GM12865 (cell line): Measurements from ENCODE around the gene PMAIP1.

ENCODE experiments used
- DNase-seq: peaks from one replicate; pipeline ENCODE4 v3.0.0; 2010; ENCODE audit warnings: low read depth
- H3K4me3 ChIP-seq: 2 replicates; pipeline ENCODE4 v1.5.1; 2011; ENCODE audit warnings: mild to moderate bottlenecking, low read depth, low read length, control low read depth
- CTCF ChIP-seq: IDR thresholded peaks from 2 replicates; pipeline ENCODE4 v1.5.1; 2011; ENCODE audit warnings: low read length, control low read depth, low read depth, inconsistent platforms; ENCODE audit not compliant: insufficient read depth; ENCODE audit errors: missing control alignments

The PMAIP1 gene

GRCh38 chr18:59938676-59939075 lies 38.9 kb downstream of the PMAIP1 start:
- DNase-seq, result no peak
- H3K4me3 ChIP-seq, result no peak overlapping the region
- TF ChIP-seq CTCF, result no peak

- no peak overlapping the region for H3K4me3 ChIP-seq
- DNase-seq, result no peak
- no peak for TF ChIP-seq CTCF
Measured at GRCh38 chr18:59939127-59939526, 39.3 kb downstream of the PMAIP1 start.

- TF ChIP-seq CTCF, result no peak
- H3K4me3 ChIP-seq, result no peak overlapping the region
- DNase-seq, result no peak
Measured at GRCh38 chr18:59940068-59940467, 40.3 kb downstream of the PMAIP1 start.

GRCh38 chr18:59941331-59941730 lies 41.5 kb downstream of the PMAIP1 start:
- no peak for TF ChIP-seq CTCF
- DNase-seq, result no peak
- H3K4me3 ChIP-seq, result no peak overlapping the region

GRCh38 chr18:59942601-59943000 lies 42.8 kb downstream of the PMAIP1 start:
- no peak overlapping the region for H3K4me3 ChIP-seq
- TF ChIP-seq CTCF, result no peak
- DNase-seq, result no peak

- no peak for TF ChIP-seq CTCF
- DNase-seq, result peak; percentile 29
- no peak overlapping the region for H3K4me3 ChIP-seq
Measured at GRCh38 chr18:59945544-59945943, 45.7 kb downstream of the PMAIP1 start.

GRCh38 chr18:59950215-59950944 lies 50.6 kb downstream of the PMAIP1 start:
- DNase-seq, result peak; percentile 65
- no peak for TF ChIP-seq CTCF
- H3K4me3 ChIP-seq, result no peak overlapping the region
